K562 (cell line): ENCODE data around the gene RAD1. TPM values are rescaled to one million over a fixed set of nuclear protein-coding genes. Genes with fewer than 3 reads are reported as not detected.
A peak's percentile ranks its signal among the peaks of the same experiment; 100 is the strongest.

Experiments used
- ARID4B ChIP-seq: sonication (generic); formaldehyde crosslinking; IDR thresholded peaks from 2 replicates; pipeline ENCODE4 v1.8.0; 2022; ENCODE audit warnings: mild to moderate bottlenecking, missing genetic modification reagents
- EP400 ChIP-seq: fragments of 450-650 bp; IDR thresholded peaks from 2 replicates; pipeline ENCODE4 v1.6.1; 2017; ENCODE audit warnings: antibody characterized with exemption, mild to moderate bottlenecking, moderate library complexity
- MLLT1 ChIP-seq, 2 experiments: fragments of 450-650 bp; IDR thresholded peaks; 2 replicates each; pipeline ENCODE4 v1.6.1; 2016
- NR4A1 ChIP-seq, 2 experiments: fragments of 250-450 bp in 1 of 2; fragments of 450-650 bp in 1 of 2; sonication (Bioruptor Pico) in 1 of 2; IDR thresholded peaks; 2 replicates each; pipeline versions ENCODE4 v1.4.0 to v1.6.1; 2016 to 2020; ENCODE audit warnings: mild to moderate bottlenecking in 2 of 2, missing compliant biosample characterization in 1 of 2, missing genetic modification characterization in 1 of 2, moderate library complexity in 1 of 2
- PML ChIP-seq: IDR thresholded peaks from 2 replicates; pipeline ENCODE4 v1.6.1; 2012; ENCODE audit warnings: low read length, inconsistent platforms
- POLR2A ChIP-seq: fragments of 450-650 bp; conservative IDR thresholded peaks from 2 replicates; pipeline ENCODE4 v1.6.1; 2016
- POLR2B ChIP-seq: fragments of 450-650 bp; IDR thresholded peaks from 2 replicates; pipeline ENCODE4 v1.6.1; 2018; ENCODE audit warnings: low read depth; ENCODE audit not compliant: partially characterized antibody
- RBFOX2 ChIP-seq: fragments of 200-400 bp; formaldehyde crosslinking; IDR thresholded peaks from 2 replicates; pipeline ENCODE4 v1.6.1; 2017; ENCODE audit warnings: low read depth, mild to moderate bottlenecking, low read length, moderate library complexity
- SMC3 ChIP-seq: conservative IDR thresholded peaks from 2 replicates; pipeline ENCODE4 v1.6.1; 2011; ENCODE audit warnings: low read depth, low read length, improper control_type of control experiment; ENCODE audit not compliant: insufficient read depth
- SRSF1 ChIP-seq: fragments of 200-400 bp; formaldehyde crosslinking; IDR thresholded peaks from 2 replicates; pipeline ENCODE4 v1.6.1; 2017; ENCODE audit warnings: mild to moderate bottlenecking, low read depth, low read length, moderate library complexity
- TAF15 ChIP-seq: fragments of 200-400 bp; formaldehyde crosslinking; IDR thresholded peaks from 2 replicates; pipeline ENCODE4 v1.6.1; 2017; ENCODE audit warnings: mild to moderate bottlenecking, low read depth, low read length, moderate library complexity
- TRIM28 ChIP-seq: fragments of 450-650 bp; IDR thresholded peaks from 2 replicates; pipeline ENCODE4 v1.6.1; 2017
- ZFPM2 ChIP-seq: fragments of 250-450 bp; sonication (Bioruptor Pico); IDR thresholded peaks from 2 replicates; pipeline ENCODE4 v1.5.1; 2022; ENCODE audit warnings: mild to moderate bottlenecking
- ZNF12 ChIP-seq: sonication (generic); formaldehyde crosslinking; IDR thresholded peaks from 2 replicates; pipeline ENCODE4 v1.4.0; 2020; ENCODE audit warnings: mild to moderate bottlenecking, missing genetic modification reagents
- ZNF143 ChIP-seq: sonication (generic); formaldehyde crosslinking; IDR thresholded peaks from 2 replicates; pipeline ENCODE4 v1.9.0; 2022; ENCODE audit warnings: mild to moderate bottlenecking, missing genetic modification reagents
- ZNF263 ChIP-seq: sonication (generic); formaldehyde crosslinking; IDR thresholded peaks from 2 replicates; pipeline ENCODE4 v1.8.0; 2022; ENCODE audit warnings: mild to moderate bottlenecking, missing genetic modification reagents, borderline replicate concordance
- polyA plus RNA-seq, 8 experiments: library from polyadenylated mRNA; depleted of rRNA in 4 of 8; stranded (reverse) in 5 of 8; unstranded in 3 of 8; fragments of >200 nt; fragmentation: Nextera tagmentation in 2 of 8; fragmentation: Illumina TruSeq in 1 of 8; extraction: Ambion mirVana in 2 of 8; extraction: Trizol in 1 of 8; gene quantifications; 2 replicates each; pipeline versions ENCODE4 v1.2.1 to v1.2.3, GENCODE V29; 2011 to 2014; ENCODE audit warnings: inconsistent platforms in 1 of 8, missing spikeins in 1 of 8
- total RNA-seq, 7 experiments: library from RNA; depleted of rRNA in 6 of 7; stranded (reverse); fragments of >200 nt in 6 of 7; fragmentation: Illumina TruSeq in 2 of 7; extraction: Trizol in 2 of 7; gene quantifications; 2 replicates each; pipeline versions ENCODE4 v1.2.1 to v1.2.3, GENCODE V29; 2011 to 2021; ENCODE audit warnings: low replicate concordance in 1 of 7
- TF ChIP-seq, protein P1 (sequence below): sonication (generic); formaldehyde crosslinking; IDR thresholded peaks from 2 replicates; pipeline ENCODE4 v1.8.1; 2022; ENCODE audit warnings: missing genetic modification reagents
- TF ChIP-seq, protein P2 (sequence below), 2 experiments: fragments of 250-450 bp in 1 of 2; fragments of 450-650 bp in 1 of 2; sonication (Bioruptor Pico) in 1 of 2; IDR thresholded peaks; 2 replicates each; pipeline versions ENCODE4 v1.6.1 to v1.8.0; 2016 to 2021; ENCODE audit warnings: mild to moderate bottlenecking in 2 of 2, moderate library complexity in 2 of 2, missing compliant biosample characterization in 1 of 2, missing genetic modification characterization in 1 of 2
- TF ChIP-seq, protein P3 (sequence below): sonication (generic); formaldehyde crosslinking; IDR thresholded peaks from 2 replicates; pipeline ENCODE4 v1.9.0; 2022; ENCODE audit warnings: mild to moderate bottlenecking, missing genetic modification reagents

RAD1 gene
- total and polyA plus RNA-seq, 9 of the 15 experiments (the other 6 are each of a cell fraction or from before 2014, with no cell fraction given) = 44.5 to 148 (median 60.8) TPM

- peak; percentile 53; the same call in 1 of the 2 replicates for TF ChIP-seq ARID4B
- TF ChIP-seq RBFOX2 = peak; percentile 87
- TF ChIP-seq, protein P1, sequence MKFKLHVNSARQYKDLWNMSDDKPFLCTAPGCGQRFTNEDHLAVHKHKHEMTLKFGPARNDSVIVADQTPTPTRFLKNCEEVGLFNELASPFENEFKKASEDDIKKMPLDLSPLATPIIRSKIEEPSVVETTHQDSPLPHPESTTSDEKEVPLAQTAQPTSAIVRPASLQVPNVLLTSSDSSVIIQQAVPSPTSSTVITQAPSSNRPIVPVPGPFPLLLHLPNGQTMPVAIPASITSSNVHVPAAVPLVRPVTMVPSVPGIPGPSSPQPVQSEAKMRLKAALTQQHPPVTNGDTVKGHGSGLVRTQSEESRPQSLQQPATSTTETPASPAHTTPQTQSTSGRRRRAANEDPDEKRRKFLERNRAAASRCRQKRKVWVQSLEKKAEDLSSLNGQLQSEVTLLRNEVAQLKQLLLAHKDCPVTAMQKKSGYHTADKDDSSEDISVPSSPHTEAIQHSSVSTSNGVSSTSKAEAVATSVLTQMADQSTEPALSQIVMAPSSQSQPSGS (CRISPR knock-in tag) = no peak
- peak; percentile 21; the same call in 1 of the 2 replicates for TF ChIP-seq TRIM28
- peak; percentile 47 for TF ChIP-seq POLR2B
- peak; percentile 19; the same call in 1 of the 2 replicates for TF ChIP-seq PML
- TF ChIP-seq POLR2A = peak; percentile 69
- TF ChIP-seq, protein P2, sequence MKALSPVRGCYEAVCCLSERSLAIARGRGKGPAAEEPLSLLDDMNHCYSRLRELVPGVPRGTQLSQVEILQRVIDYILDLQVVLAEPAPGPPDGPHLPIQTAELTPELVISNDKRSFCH (CRISPR knock-in tag; IDR thresholded peaks at IDR 0.05) = no peak
- TF ChIP-seq, protein P2 (tag; IDR thresholded peaks at IDR 0.05) = 0 out of 2 replicates have a peak, but pooled peaks have one; percentile 24
- no peak for TF ChIP-seq SMC3
- TF ChIP-seq TAF15 = no peak
- peak; percentile 36 to 52; a peak in 1 of 4 replicates for TF ChIP-seq MLLT1 (IDR thresholded peaks at IDR 0.05)
- TF ChIP-seq NR4A1 (CRISPR knock-in tag; IDR thresholded peaks at IDR 0.05) = peak; percentile 21; the same call in 1 of the 2 replicates
- TF ChIP-seq NR4A1 (tag; IDR thresholded peaks at IDR 0.05) = no peak
- peak; percentile 73; the same call in 1 of the 2 replicates for TF ChIP-seq ZNF12 (CRISPR knock-in tag)
- TF ChIP-seq ZFPM2 (CRISPR knock-in tag) = no peak
- TF ChIP-seq SRSF1 = no peak
- TF ChIP-seq, protein P3, sequence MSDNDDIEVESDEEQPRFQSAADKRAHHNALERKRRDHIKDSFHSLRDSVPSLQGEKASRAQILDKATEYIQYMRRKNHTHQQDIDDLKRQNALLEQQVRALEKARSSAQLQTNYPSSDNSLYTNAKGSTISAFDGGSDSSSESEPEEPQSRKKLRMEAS (CRISPR knock-in tag) = peak; percentile 52; the same call in 1 of the 2 replicates
- TF ChIP-seq EP400 = peak; percentile 73
- TF ChIP-seq ZNF143 = no peak
- peak; percentile 49; the same call in 1 of the 2 replicates for TF ChIP-seq ZNF263 (CRISPR knock-in tag)
Measured at GRCh38 chr5:34929720-34930461, 14.6 kb upstream of the RAD1 start (continued).
